Fibroblast of lung (primary cell): ENCODE data around the gene ACTL6A. TPM values are rescaled to one million over a fixed set of nuclear protein-coding genes. Genes with fewer than 3 reads are reported as not detected.
A peak's percentile ranks its signal among the peaks of the same experiment; 100 is the strongest.

Experiments
- DNase-seq, 2 donors: peaks; one replicate each; pipeline versions ENCODE4 v3.0.0 to v3.0.0-alpha.2; 2010; ENCODE audit warnings: low read depth in 2 of 2
- H2AFZ ChIP-seq: 2 replicates; pipeline ENCODE4 v1.5.1; 2012; ENCODE audit warnings: low read length, control low read depth, inconsistent platforms
- H3K27ac ChIP-seq: 2 replicates; pipeline ENCODE4 v1.5.1; 2011; ENCODE audit warnings: low read length, control low read depth; ENCODE audit not compliant: insufficient read depth
- H3K27me3 ChIP-seq: 2 replicates; pipeline ENCODE4 v1.5.1; 2011; ENCODE audit warnings: mild to moderate bottlenecking, low read length; ENCODE audit not compliant: control insufficient read depth, insufficient read depth
- H3K36me3 ChIP-seq: 2 replicates; pipeline ENCODE4 v1.5.1; 2011; ENCODE audit warnings: low read length; ENCODE audit not compliant: control insufficient read depth, insufficient read depth
- H3K4me1 ChIP-seq: 2 replicates; pipeline ENCODE4 v1.5.1; 2011; ENCODE audit warnings: low read length; ENCODE audit not compliant: control insufficient read depth, insufficient read depth; ENCODE audit errors: extremely low read depth
- H3K4me2 ChIP-seq: 2 replicates; pipeline ENCODE4 v1.5.1; 2011; ENCODE audit warnings: low read length, control low read depth; ENCODE audit not compliant: insufficient read depth; ENCODE audit errors: extremely low read depth
- H3K4me3 ChIP-seq, 4 experiments: fragments of 200-600 bp in 1 of 4; sonication (generic) in 1 of 4; replicated peaks in 1 of 4; 2 replicates each; pipeline ENCODE4 v1.5.1; 2011 to 2016; ENCODE audit warnings: low read length in 4 of 4, low read depth in 3 of 4, mild to moderate bottlenecking in 3 of 4, control low read depth in 2 of 4, inconsistent platforms in 1 of 4, mixed read lengths in 1 of 4; ENCODE audit not compliant: insufficient read depth in 1 of 4; ENCODE audit errors: control extremely low read depth in 1 of 4
- H3K79me2 ChIP-seq: 2 replicates; pipeline ENCODE4 v1.5.1; 2012; ENCODE audit warnings: mild to moderate bottlenecking, low read length, inconsistent platforms; ENCODE audit not compliant: control insufficient read depth, insufficient read depth
- H3K9ac ChIP-seq: 2 replicates; pipeline ENCODE4 v1.5.1; 2011; ENCODE audit warnings: mild to moderate bottlenecking, low read length, control low read depth; ENCODE audit not compliant: insufficient read depth
- H3K9me3 ChIP-seq: 2 replicates; pipeline ENCODE4 v1.5.1; 2012; ENCODE audit warnings: low read depth, low read length; ENCODE audit not compliant: control insufficient read depth, insufficient read depth
- H4K20me1 ChIP-seq: 2 replicates; pipeline ENCODE4 v1.5.1; 2011; ENCODE audit warnings: low read length; ENCODE audit not compliant: control insufficient read depth, insufficient read depth; ENCODE audit errors: extremely low read depth
- CTCF ChIP-seq, 2 donors: IDR thresholded peaks in 1 of 2; conservative IDR thresholded peaks in 1 of 2; 1 replicate in 1 of 2; 2 replicates in 1 of 2; pipeline ENCODE4 v1.5.1; 2011 to 2012; ENCODE audit warnings: low read length in 2 of 2, control low read depth in 1 of 2, inconsistent platforms in 1 of 2, low read depth in 1 of 2, mild to moderate bottlenecking in 1 of 2
- EZH2 ChIP-seq: IDR thresholded peaks from 2 replicates; pipeline ENCODE4 v1.5.1; 2012; ENCODE audit warnings: low read length, control low read depth, mild to moderate bottlenecking; ENCODE audit errors: missing control alignments
- polyA plus RNA-seq, 2 donors: library from polyadenylated mRNA; depleted of rRNA in 1 of 2; stranded (reverse) in 1 of 2; unstranded in 1 of 2; fragments of >200 nt; gene quantifications; 2 replicates each; pipeline ENCODE4 v1.2.1, GENCODE V29; 2011 to 2012; ENCODE audit warnings: missing spikeins in 1 of 2
- total RNA-seq: library from RNA; depleted of rRNA; stranded (reverse); fragments of >200 nt; gene quantifications from 2 replicates; pipeline ENCODE4 v1.2.1, GENCODE V29; 2014

ACTL6A gene
- total and polyA plus RNA-seq, 2 donors (not counting 1 experiment from before 2014, with no cell fraction given), result 48.6 to 58.3 TPM

GRCh38 chr3:179565496-179565895 is 2.8 kb downstream of the ACTL6A start:
- Histone ChIP-seq H3K4me2 (no peak overlapping the region), H2AFZ (no peak overlapping the region), H3K79me2 (peaks cover 47% of the 10 kb centered on the region), H3K27ac (no peak overlapping the region), H3K27me3 (no peaks in the 10 kb centered on the region), H3K9ac (no peak overlapping the region), H3K9me3 (no peaks in the 10 kb centered on the region), H3K4me3 (no peak overlapping the region), H4K20me1 (no peaks in the 10 kb centered on the region), H3K36me3 (peaks cover 1% of the 10 kb centered on the region), H3K4me1 (peaks cover 3% of the 10 kb centered on the region)
- no peak for DNase-seq
- TF ChIP-seq EZH2 (no peak), CTCF (conservative IDR thresholded peaks at IDR 0.05 in 1 of 2, IDR thresholded peaks at IDR 0.05 in 1 of 2; ENCODE audit: low read depth in 1 of 2, low read length in 2 of 2) (no peak)

DNA sequence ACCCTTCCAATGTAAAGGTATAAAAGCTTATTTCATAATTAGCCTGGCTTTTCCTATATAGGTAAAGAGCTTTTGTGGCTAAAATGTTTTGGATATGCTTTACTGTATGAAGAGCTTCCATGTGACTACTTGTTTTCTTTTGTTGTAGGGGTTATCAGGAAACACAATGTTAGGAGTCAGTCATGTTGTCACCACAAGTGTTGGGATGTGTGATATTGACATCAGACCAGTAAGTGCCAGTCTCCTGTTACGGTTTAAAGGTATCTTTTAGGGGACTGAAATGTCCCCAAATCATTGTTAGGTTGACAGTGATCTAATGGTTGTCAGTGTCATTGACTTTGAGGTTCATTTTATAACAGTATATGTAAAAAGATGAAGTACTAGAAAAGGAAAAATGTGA is 18.3 kb downstream of the ACTL6A start:
- Histone ChIP-seq H3K9ac (no peak overlapping the region), H3K79me2 (no peaks in the 10 kb centered on the region), H3K9me3 (no peaks in the 10 kb centered on the region), H3K4me3 (no peak overlapping the region), H3K27ac (no peak overlapping the region), H4K20me1 (no peaks in the 10 kb centered on the region), H3K36me3 (peaks cover 2% of the 10 kb centered on the region), H3K4me1 (no peaks in the 10 kb centered on the region), H3K4me2 (no peak overlapping the region), H3K27me3 (no peaks in the 10 kb centered on the region), H2AFZ (no peak overlapping the region)
- TF ChIP-seq CTCF (conservative IDR thresholded peaks at IDR 0.05 in 1 of 2, IDR thresholded peaks at IDR 0.05 in 1 of 2; ENCODE audit: low read depth in 1 of 2, low read length in 2 of 2) (no peak), EZH2 (no peak)
- no peak for DNase-seq

GRCh38 chr3:179589143-179589542 is 26.4 kb downstream of the ACTL6A start:
- no peak overlapping the region for H3K4me3 ChIP-seq
- H4K20me1 ChIP-seq, result no peaks in the 10 kb centered on the region
- no peaks in the 10 kb centered on the region for H3K9me3 ChIP-seq
- DNase-seq, result peak in 1 of 2 donors; percentile 24
- no peak overlapping the region for H2AFZ ChIP-seq
- no peak overlapping the region for H3K9ac ChIP-seq
- H3K79me2 ChIP-seq, result no peaks in the 10 kb centered on the region
- no peak overlapping the region for H3K4me2 ChIP-seq
- H3K4me1 ChIP-seq, result no peaks in the 10 kb centered on the region
- no peak overlapping the region for H3K27ac ChIP-seq
- H3K27me3 ChIP-seq, result no peaks in the 10 kb centered on the region
- no peak for TF ChIP-seq CTCF (conservative IDR thresholded peaks at IDR 0.05 in 1 of 2, IDR thresholded peaks at IDR 0.05 in 1 of 2; ENCODE audit: low read depth in 1 of 2, low read length in 2 of 2)
- no peak for TF ChIP-seq EZH2
- H3K36me3 ChIP-seq, result peaks cover 4% of the 10 kb centered on the region
